Measurements from ENCODE around the gene ARHGEF12.

- no peak for TF ChIP-seq POLR2A (IDR thresholded peaks at IDR 0.05)
- TF ChIP-seq CTCF (IDR thresholded peaks at IDR 0.05): no peak
Observed at GRCh38 chr11:120420572-120420971, 84.4 kb downstream of the ARHGEF12 start.

Data from transverse colon (tissue), 3 donors.